ENCODE results near the gene RNF8.

DNA sequence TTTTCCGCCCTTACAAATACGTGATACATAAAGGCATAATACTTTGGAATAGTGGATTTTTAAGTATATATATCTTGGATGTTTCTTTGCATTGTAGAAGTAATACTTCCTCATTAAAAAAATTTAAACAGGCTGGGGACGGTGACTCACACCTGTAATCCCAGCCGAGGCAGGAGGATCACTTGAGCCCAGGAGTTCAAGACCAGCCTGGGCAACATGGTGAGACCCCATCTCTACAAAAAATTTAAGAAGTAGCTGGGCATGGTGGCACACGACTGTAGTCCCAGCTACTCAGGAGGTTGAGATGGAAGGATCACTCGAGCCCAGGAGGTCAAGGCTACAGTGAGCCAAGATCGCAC is 38.6 kb upstream of the RNF8 start:
- TF ChIP-seq, protein P1, sequence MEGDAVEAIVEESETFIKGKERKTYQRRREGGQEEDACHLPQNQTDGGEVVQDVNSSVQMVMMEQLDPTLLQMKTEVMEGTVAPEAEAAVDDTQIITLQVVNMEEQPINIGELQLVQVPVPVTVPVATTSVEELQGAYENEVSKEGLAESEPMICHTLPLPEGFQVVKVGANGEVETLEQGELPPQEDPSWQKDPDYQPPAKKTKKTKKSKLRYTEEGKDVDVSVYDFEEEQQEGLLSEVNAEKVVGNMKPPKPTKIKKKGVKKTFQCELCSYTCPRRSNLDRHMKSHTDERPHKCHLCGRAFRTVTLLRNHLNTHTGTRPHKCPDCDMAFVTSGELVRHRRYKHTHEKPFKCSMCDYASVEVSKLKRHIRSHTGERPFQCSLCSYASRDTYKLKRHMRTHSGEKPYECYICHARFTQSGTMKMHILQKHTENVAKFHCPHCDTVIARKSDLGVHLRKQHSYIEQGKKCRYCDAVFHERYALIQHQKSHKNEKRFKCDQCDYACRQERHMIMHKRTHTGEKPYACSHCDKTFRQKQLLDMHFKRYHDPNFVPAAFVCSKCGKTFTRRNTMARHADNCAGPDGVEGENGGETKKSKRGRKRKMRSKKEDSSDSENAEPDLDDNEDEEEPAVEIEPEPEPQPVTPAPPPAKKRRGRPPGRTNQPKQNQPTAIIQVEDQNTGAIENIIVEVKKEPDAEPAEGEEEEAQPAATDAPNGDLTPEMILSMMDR (IDR thresholded peaks at IDR 0.05) = no peak
- TF ChIP-seq POLR2A (IDR thresholded peaks at IDR 0.05) = no peak

Measured in heart left ventricle (tissue), 13 donors.